SK-N-SH (cell line): Measurements from ENCODE around the gene COA4. TPM values are rescaled to one million over a fixed set of nuclear protein-coding genes. Genes with fewer than 3 reads are reported as not detected.

ENCODE experiments used
- CTCF ChIA-PET: fragments of 300-600, 350-600 bp; formaldehyde crosslinking; extraction: SDS; loops from one replicate; lab custom pipeline; 2021; lab: Yijun Ruan, JAX
- POLR2A ChIA-PET: fragments of 350-600 bp; sonication (Branson Sonifier 250); formaldehyde crosslinking; extraction: SDS; loops from one replicate; lab custom pipeline; 2020; ENCODE audit warnings: antibody characterized with exemption, inconsistent platforms; lab: Yijun Ruan, JAX
- DNase-seq: peaks from one replicate; pipeline ENCODE4 v3.0.0; 2012
- H2AFZ ChIP-seq: fragments of 200-600 bp; sonication (generic); 2 replicates; pipeline ENCODE4 v1.8.1; 2016; ENCODE audit warnings: antibody characterized with exemption, mild to moderate bottlenecking, low read depth
- H3F3A ChIP-seq: fragments of 200-600 bp; sonication (generic); replicated peaks from 2 replicates; pipeline ENCODE3; 2016; ENCODE audit warnings: antibody characterized with exemption, mild to moderate bottlenecking; ENCODE audit not compliant: insufficient read depth
- H3K27ac ChIP-seq, 2 experiments: fragments of 200-500 bp in 1 of 2; fragments of 200-600 bp in 1 of 2; sonication (Bioruptor generic) in 1 of 2; sonication (generic), shearing (Covaris generic) in 1 of 2; 2 replicates each; pipeline versions ENCODE4 v1.5.1 to v1.6.1; 2014 to 2016; ENCODE audit warnings: low read depth in 2 of 2, inconsistent platforms in 1 of 2, low read length in 1 of 2, mild to moderate bottlenecking in 1 of 2, mixed read lengths in 1 of 2
- H3K27me3 ChIP-seq: fragments of 200-600 bp; sonication (generic), shearing (Covaris generic); 2 replicates; pipeline ENCODE4 v1.6.1; 2016; ENCODE audit warnings: mixed run types; ENCODE audit not compliant: insufficient read depth
- H3K36me3 ChIP-seq, 2 experiments: fragments of 200-500 bp in 1 of 2; fragments of 200-600 bp in 1 of 2; sonication (Bioruptor generic) in 1 of 2; sonication (generic) in 1 of 2; replicated peaks in 1 of 2; 2 replicates each; pipeline versions ENCODE3 to v1.5.1; 2014 to 2016; ENCODE audit warnings: low read length in 1 of 2, mild to moderate bottlenecking in 1 of 2; ENCODE audit not compliant: insufficient read depth in 2 of 2, control insufficient read depth in 1 of 2
- H3K4me1 ChIP-seq, 2 experiments: fragments of 200-500 bp in 1 of 2; fragments of 200-600 bp in 1 of 2; sonication (Bioruptor generic) in 1 of 2; sonication (generic), shearing (Covaris generic) in 1 of 2; 2 replicates each; pipeline versions ENCODE4 v1.5.1 to v1.6.1; 2014 to 2016; ENCODE audit warnings: low read depth in 1 of 2, low read length in 1 of 2, mixed run types in 1 of 2; ENCODE audit not compliant: insufficient read depth in 2 of 2, control insufficient read depth in 1 of 2
- H3K4me2 ChIP-seq: fragments of 200-600 bp; sonication (generic), shearing (Covaris generic); 2 replicates; pipeline ENCODE4 v1.6.1; 2017; ENCODE audit warnings: mixed run types
- H3K4me3 ChIP-seq, 2 experiments: fragments of 200-500 bp in 1 of 2; fragments of 200-600 bp in 1 of 2; sonication (Bioruptor generic) in 1 of 2; sonication (generic), shearing (Covaris generic) in 1 of 2; 2 replicates each; pipeline versions ENCODE4 v1.5.1 to v1.8.1; 2014 to 2016; ENCODE audit warnings: low read depth in 2 of 2, inconsistent platforms in 1 of 2, low read length in 1 of 2, mild to moderate bottlenecking in 1 of 2, mixed read lengths in 1 of 2, moderate library complexity in 1 of 2
- H3K79me2 ChIP-seq: fragments of 200-600 bp; sonication (generic); 2 replicates; pipeline ENCODE4 v1.8.1; 2017; ENCODE audit warnings: mild to moderate bottlenecking; ENCODE audit not compliant: insufficient read depth
- H3K9ac ChIP-seq: fragments of 200-600 bp; sonication (generic); 2 replicates; pipeline ENCODE4 v1.6.1; 2017; ENCODE audit warnings: mixed run types
- H3K9me2 ChIP-seq: fragments of 200-600 bp; sonication (generic); 2 replicates; pipeline ENCODE4 v1.6.1; 2017; ENCODE audit warnings: mixed run types
- H3K9me3 ChIP-seq: fragments of 200-600 bp; sonication (generic); 2 replicates; pipeline ENCODE4 v1.6.1; 2017; ENCODE audit warnings: mixed run types, mild to moderate bottlenecking, moderate library complexity
- H4K20me1 ChIP-seq: fragments of 200-600 bp; sonication (generic); 2 replicates; pipeline ENCODE4 v1.6.1; 2017; ENCODE audit warnings: mild to moderate bottlenecking, mixed run types; ENCODE audit not compliant: insufficient read depth
- CHD2 ChIP-seq: fragments of 150-350 bp; IDR thresholded peaks from 2 replicates; pipeline ENCODE4 v1.6.1; 2018; ENCODE audit warnings: low read length; ENCODE audit not compliant: partially characterized antibody
- ELF1 ChIP-seq: IDR thresholded peaks from 2 replicates; pipeline ENCODE4 v1.4.0; 2012
- EP300 ChIP-seq, 2 experiments: IDR thresholded peaks; 2 replicates each; pipeline versions ENCODE4 v1.4.0 to v1.6.1; 2012; ENCODE audit warnings: borderline replicate concordance in 1 of 2, low read depth in 1 of 2, low read length in 1 of 2
- EZH2phosphoT487 ChIP-seq: fragments of 200-600 bp; sonication (generic); IDR thresholded peaks from 2 replicates; pipeline ENCODE4 v1.6.1; 2017; ENCODE audit warnings: low read depth, mixed run types, mild to moderate bottlenecking, antibody characterized with exemption, moderate library complexity, borderline replicate concordance
- FOSL2 ChIP-seq: IDR thresholded peaks from 2 replicates; pipeline ENCODE4 v1.4.0; 2012; ENCODE audit warnings: low read depth, mild to moderate bottlenecking, moderate library complexity, borderline replicate concordance
- FOXJ3 ChIP-seq: sonication (generic); formaldehyde crosslinking; IDR thresholded peaks from 2 replicates; pipeline ENCODE4 v1.5.1; 2020; ENCODE audit warnings: mild to moderate bottlenecking, missing genetic modification reagents
- GABPA ChIP-seq: IDR thresholded peaks from 2 replicates; pipeline ENCODE4 v1.4.0; 2012; ENCODE audit warnings: low read depth, mild to moderate bottlenecking
- GATA2 ChIP-seq: sonication (generic); formaldehyde crosslinking; IDR thresholded peaks from 2 replicates; pipeline ENCODE4 v1.5.0; 2020; ENCODE audit warnings: mild to moderate bottlenecking, missing genetic modification reagents
- MXI1 ChIP-seq: IDR thresholded peaks from 2 replicates; pipeline ENCODE4 v1.6.1; 2012; ENCODE audit warnings: mild to moderate bottlenecking, low read depth, low read length, improper control_type of control experiment
- NFIC ChIP-seq: IDR thresholded peaks from 2 replicates; pipeline ENCODE4 v1.4.0; 2012; ENCODE audit warnings: borderline replicate concordance
- NRF1 ChIP-seq: IDR thresholded peaks from 2 replicates; pipeline ENCODE4 v1.6.1; 2012; ENCODE audit warnings: low read depth, mild to moderate bottlenecking, low read length
- RFX5 ChIP-seq: IDR thresholded peaks from 2 replicates; pipeline ENCODE4 v1.6.1; 2012; ENCODE audit warnings: mild to moderate bottlenecking, improper control_type of control experiment, low read length
- RXRA ChIP-seq: IDR thresholded peaks from 2 replicates; pipeline ENCODE4 v1.4.0; 2012; ENCODE audit warnings: low read depth, mild to moderate bottlenecking, borderline replicate concordance
- TAF1 ChIP-seq: IDR thresholded peaks from 2 replicates; pipeline ENCODE4 v1.6.1; 2012; ENCODE audit warnings: low read depth, mild to moderate bottlenecking, low read length, moderate library complexity, borderline replicate concordance
- TCF12 ChIP-seq: IDR thresholded peaks from 2 replicates; pipeline ENCODE4 v1.4.0; 2012
- TEAD4 ChIP-seq: IDR thresholded peaks from 2 replicates; pipeline ENCODE4 v1.4.0; 2012; ENCODE audit warnings: mild to moderate bottlenecking, borderline replicate concordance; ENCODE audit not compliant: insufficient read depth
- YY1 ChIP-seq: IDR thresholded peaks from 2 replicates; pipeline ENCODE4 v1.4.0; 2012; ENCODE audit warnings: low read depth, mild to moderate bottlenecking
- WGBS: methylation state at CpG from one replicate; pipeline ENCODE4 v1.1.6; 2017; ENCODE audit warnings: low lambda C conversion rate; 5-methylcytosine and 5-hydroxymethylcytosine counted together
- polyA plus RNA-seq, 3 experiments: library from polyadenylated mRNA; depleted of rRNA; stranded (reverse); fragments of >200 nt; gene quantifications; 2 replicates each; pipeline ENCODE4 v1.2.3, GENCODE V29; 2012
- TF ChIP-seq, protein P1 (sequence below): IDR thresholded peaks from 2 replicates; pipeline ENCODE4 v1.6.1; 2012; ENCODE audit warnings: mild to moderate bottlenecking, low read depth, low read length, moderate library complexity

The COA4 gene
- polyA plus RNA-seq, 1 of the 3 experiments (the other 2 are of a cell fraction) = 171 TPM

DNA sequence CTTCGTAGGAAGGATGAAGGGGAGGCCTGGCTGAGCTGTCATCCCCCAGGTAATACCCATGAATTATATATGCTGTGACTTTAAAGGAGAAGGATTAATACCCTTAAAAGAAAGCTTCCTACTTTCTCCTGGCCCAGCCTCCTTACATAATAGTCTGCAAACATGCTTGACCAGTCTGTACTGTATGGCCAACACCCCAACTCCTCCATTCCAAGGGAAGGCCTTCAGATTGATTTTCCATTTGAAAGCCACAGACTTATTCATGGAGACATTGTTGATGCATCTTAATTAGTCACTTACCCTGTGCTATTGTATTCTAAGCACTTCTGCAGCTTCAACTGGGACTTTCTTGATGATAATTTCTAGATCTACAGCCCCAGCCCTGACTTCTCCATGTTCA lies 2.1 kb upstream of the COA4 start:
- WGBS = 100% methylated on average over 1 of the region's 1 CpG
- no peak for DNase-seq
- CTCF ChIA-PET = interaction anchor here (1.4 kb wide), 1 partner anchor 9 kb away, joined by 6 read pairs; no protein-coding TSS in a partner anchor

DNA sequence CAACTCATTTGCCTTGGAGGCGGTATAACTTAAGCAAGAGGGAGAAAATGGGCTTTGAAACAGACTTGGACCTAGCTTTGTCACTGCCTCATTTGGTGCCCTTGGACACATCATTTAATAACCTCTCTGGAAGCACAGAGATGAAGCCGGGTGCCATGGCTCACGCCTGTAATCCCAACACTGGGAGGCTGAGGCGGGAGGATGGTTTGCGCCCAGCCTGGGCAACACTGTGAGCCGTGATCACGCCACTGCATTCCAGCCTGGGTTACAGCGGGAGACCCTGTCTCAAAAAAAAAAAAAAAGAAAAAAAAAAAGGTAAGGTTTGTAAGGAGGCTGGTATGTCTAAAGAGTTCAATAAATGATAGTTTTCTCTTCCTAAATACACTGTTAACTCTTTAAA lies 806 bp downstream of the COA4 start:
- Histone ChIP-seq H3K9me2 (no peaks in the 10 kb centered on the region), H3K27me3 (no peaks in the 10 kb centered on the region), H3K27ac (peak overlapping the region; percentile 79 to 94), H2AFZ (peak overlapping the region; percentile 65; the same call in 1 of the 2 replicates), H3K79me2 (peaks cover 56% of the 10 kb centered on the region), H3K4me1 (peaks cover 0 to 4% of the 10 kb centered on the region in 2 experiments; a peak in 3 of 4 replicates), H4K20me1 (no peaks in the 10 kb centered on the region), H3K9ac (peak overlapping the region; percentile 81), H3K36me3 (peaks cover 20 to 48% of the 10 kb centered on the region in 2 experiments), H3K9me3 (no peaks in the 10 kb centered on the region), H3K4me3 (peak overlapping the region; percentile 72 to 88), H3K4me2 (peak overlapping the region; percentile 87), H3F3A (peaks cover 11% of the 10 kb centered on the region)
- DNase-seq = no peak
- CTCF ChIA-PET = no interaction called here
- no peak for TF ChIP-seq TCF12
- no peak for TF ChIP-seq CHD2
- no peak for TF ChIP-seq ELF1
- no peak for TF ChIP-seq MXI1
- no peak for TF ChIP-seq TAF1
- no peak for TF ChIP-seq GABPA
- no peak for TF ChIP-seq NRF1
- TF ChIP-seq FOSL2 = no peak
- TF ChIP-seq RFX5 = no peak
- TF ChIP-seq, protein P1, sequence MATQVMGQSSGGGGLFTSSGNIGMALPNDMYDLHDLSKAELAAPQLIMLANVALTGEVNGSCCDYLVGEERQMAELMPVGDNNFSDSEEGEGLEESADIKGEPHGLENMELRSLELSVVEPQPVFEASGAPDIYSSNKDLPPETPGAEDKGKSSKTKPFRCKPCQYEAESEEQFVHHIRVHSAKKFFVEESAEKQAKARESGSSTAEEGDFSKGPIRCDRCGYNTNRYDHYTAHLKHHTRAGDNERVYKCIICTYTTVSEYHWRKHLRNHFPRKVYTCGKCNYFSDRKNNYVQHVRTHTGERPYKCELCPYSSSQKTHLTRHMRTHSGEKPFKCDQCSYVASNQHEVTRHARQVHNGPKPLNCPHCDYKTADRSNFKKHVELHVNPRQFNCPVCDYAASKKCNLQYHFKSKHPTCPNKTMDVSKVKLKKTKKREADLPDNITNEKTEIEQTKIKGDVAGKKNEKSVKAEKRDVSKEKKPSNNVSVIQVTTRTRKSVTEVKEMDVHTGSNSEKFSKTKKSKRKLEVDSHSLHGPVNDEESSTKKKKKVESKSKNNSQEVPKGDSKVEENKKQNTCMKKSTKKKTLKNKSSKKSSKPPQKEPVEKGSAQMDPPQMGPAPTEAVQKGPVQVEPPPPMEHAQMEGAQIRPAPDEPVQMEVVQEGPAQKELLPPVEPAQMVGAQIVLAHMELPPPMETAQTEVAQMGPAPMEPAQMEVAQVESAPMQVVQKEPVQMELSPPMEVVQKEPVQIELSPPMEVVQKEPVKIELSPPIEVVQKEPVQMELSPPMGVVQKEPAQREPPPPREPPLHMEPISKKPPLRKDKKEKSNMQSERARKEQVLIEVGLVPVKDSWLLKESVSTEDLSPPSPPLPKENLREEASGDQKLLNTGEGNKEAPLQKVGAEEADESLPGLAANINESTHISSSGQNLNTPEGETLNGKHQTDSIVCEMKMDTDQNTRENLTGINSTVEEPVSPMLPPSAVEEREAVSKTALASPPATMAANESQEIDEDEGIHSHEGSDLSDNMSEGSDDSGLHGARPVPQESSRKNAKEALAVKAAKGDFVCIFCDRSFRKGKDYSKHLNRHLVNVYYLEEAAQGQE = no peak
- TF ChIP-seq NFIC = no peak
- no peak for TF ChIP-seq EZH2phosphoT487
- TF ChIP-seq RXRA = no peak
- no peak for TF ChIP-seq EP300 (IDR thresholded peaks at IDR 0.05; ENCODE audit: borderline replicate concordance in 1 of 2, low read depth in 1 of 2, low read length in 1 of 2)
- TF ChIP-seq FOXJ3 (CRISPR knock-in tag) = no peak
- WGBS = 16% methylated on average over 8 of the region's 8 CpGs
- POLR2A ChIA-PET = interaction anchor here (0.8 kb wide), 1 partner anchor 88 kb away, joined by 5 read pairs; the partner anchor contains the start of gene MRPL48

More for the DNA sequence above, 2.1 kb upstream of the COA4 start:
- Histone ChIP-seq H3K4me2 (no peak overlapping the region), H3K27ac (no peak overlapping the region), H3K9me2 (no peaks in the 10 kb centered on the region), H3K4me1 (peaks cover 0 to 4% of the 10 kb centered on the region in 2 experiments; a peak in 3 of 4 replicates), H3K27me3 (no peaks in the 10 kb centered on the region), H3F3A (peaks cover 6% of the 10 kb centered on the region), H3K36me3 (peaks cover 9 to 24% of the 10 kb centered on the region in 2 experiments), H4K20me1 (no peaks in the 10 kb centered on the region), H3K4me3 (no peak overlapping the region), H3K79me2 (peaks cover 45% of the 10 kb centered on the region), H3K9ac (no peak overlapping the region), H3K9me3 (no peaks in the 10 kb centered on the region), H2AFZ (no peak overlapping the region)
- POLR2A ChIA-PET = interaction anchor here (0.7 kb wide), 1 partner anchor 118 kb away, joined by 3 read pairs; the partner anchor contains the start of gene RAB6A
- TF ChIP-seq GABPA (no peak), FOSL2 (no peak), GATA2 (CRISPR knock-in tag) (no peak), YY1 (no peak), NFIC (no peak), CHD2 (no peak), RXRA (no peak), TEAD4 (no peak)
